IgD-negative memory B cell (primary cell): ENCODE measurements around the gene SCRN1. TPM values are rescaled to one million over a fixed set of nuclear protein-coding genes. Genes with fewer than 3 reads are reported as not detected.

Experiments used
- H3K27ac Mint-ChIP-seq, 3 donors: one replicate each; pipeline ENCODE4 v1.8.0; 2020 to 2022; ENCODE audit warnings: mild to moderate bottlenecking in 3 of 3, mixed read lengths in 3 of 3, moderate library complexity in 1 of 3
- H3K27me3 Mint-ChIP-seq: one replicate; pipeline ENCODE4 v1.8.0; 2021; ENCODE audit warnings: mixed read lengths
- H3K36me3 Mint-ChIP-seq: one replicate; pipeline ENCODE4 v1.8.0; 2020; ENCODE audit warnings: mild to moderate bottlenecking, mixed read lengths
- H3K4me1 Mint-ChIP-seq, 3 donors: one replicate each; pipeline ENCODE4 v1.8.0; 2020 to 2022; ENCODE audit warnings: mixed read lengths in 3 of 3, mild to moderate bottlenecking in 1 of 3
- H3K4me3 Mint-ChIP-seq, 4 donors: one replicate each; pipeline ENCODE4 v1.8.0; 2020 to 2022; ENCODE audit warnings: mild to moderate bottlenecking in 4 of 4, mixed read lengths in 4 of 4, moderate library complexity in 3 of 4
- H3K9me3 Mint-ChIP-seq, 3 donors: one replicate each; pipeline ENCODE4 v1.8.0; 2020 to 2021; ENCODE audit warnings: mixed read lengths in 3 of 3, mild to moderate bottlenecking in 1 of 3
- polyA plus RNA-seq: library from polyadenylated mRNA; unstranded; fragments of 300-500 nt; fragmentation: Illumina TruSeq; gene quantifications from one replicate; pipeline ENCODE4 v1.2.3, GENCODE V29; 2021

Gene SCRN1
- polyA plus RNA-seq, 1 donor from 2014 or later: 55.5 TPM

- peak overlapping the region; percentile 86 to 94 (median 92) for H3K27ac Mint-ChIP-seq
- H3K27me3 Mint-ChIP-seq: no peaks in the 10 kb centered on the region
- peaks cover 21 to 34% (median 33%) of the 10 kb centered on the region in 3 donors for H3K4me1 Mint-ChIP-seq
- H3K36me3 Mint-ChIP-seq: no peaks in the 10 kb centered on the region
- peaks cover 0 to 4% (median 0%) of the 10 kb centered on the region in 3 donors for H3K9me3 Mint-ChIP-seq
- peak overlapping the region; percentile 84 to 99 (median 94) for H3K4me3 Mint-ChIP-seq
Measured at GRCh38 chr7:29988424-29989256, 961 bp downstream of the SCRN1 start.

- peaks cover 0 to 4% (median 0%) of the 10 kb centered on the region in 3 donors for H3K9me3 Mint-ChIP-seq
- H3K36me3 Mint-ChIP-seq: no peaks in the 10 kb centered on the region
- H3K27me3 Mint-ChIP-seq: no peaks in the 10 kb centered on the region
- peak overlapping the region; percentile 84 to 99 (median 94) for H3K4me3 Mint-ChIP-seq
- peak overlapping the region; percentile 86 to 94 (median 92) for H3K27ac Mint-ChIP-seq
- H3K4me1 Mint-ChIP-seq: peaks cover 21 to 36% (median 35%) of the 10 kb centered on the region in 3 donors
Measured at GRCh38 chr7:29987811-29988317, 1.7 kb downstream of the SCRN1 start.

GRCh38 chr7:29987083-29987482, 2.5 kb downstream of the SCRN1 start:
- Mint-ChIP-seq H3K36me3 (no peaks in the 10 kb centered on the region), H3K9me3 (no peaks in the 10 kb centered on the region), H3K27me3 (no peaks in the 10 kb centered on the region), H3K27ac (peak overlapping the region; percentile 86 to 94 (median 92)), H3K4me1 (peaks cover 21 to 37% (median 37%) of the 10 kb centered on the region in 3 donors), H3K4me3 (peak overlapping the region; percentile 84 to 99 (median 94))

- Mint-ChIP-seq H3K36me3 (peaks cover 2% of the 10 kb centered on the region), H3K4me3 (peak overlapping the region in 1 of 4 donors; percentile 34), H3K27ac (no peak overlapping the region), H3K27me3 (no peaks in the 10 kb centered on the region), H3K9me3 (no peaks in the 10 kb centered on the region), H3K4me1 (peaks cover 30 to 47% (median 34%) of the 10 kb centered on the region in 3 donors)
Measured at GRCh38 chr7:29980151-29980550, 9.4 kb downstream of the SCRN1 start.

DNA sequence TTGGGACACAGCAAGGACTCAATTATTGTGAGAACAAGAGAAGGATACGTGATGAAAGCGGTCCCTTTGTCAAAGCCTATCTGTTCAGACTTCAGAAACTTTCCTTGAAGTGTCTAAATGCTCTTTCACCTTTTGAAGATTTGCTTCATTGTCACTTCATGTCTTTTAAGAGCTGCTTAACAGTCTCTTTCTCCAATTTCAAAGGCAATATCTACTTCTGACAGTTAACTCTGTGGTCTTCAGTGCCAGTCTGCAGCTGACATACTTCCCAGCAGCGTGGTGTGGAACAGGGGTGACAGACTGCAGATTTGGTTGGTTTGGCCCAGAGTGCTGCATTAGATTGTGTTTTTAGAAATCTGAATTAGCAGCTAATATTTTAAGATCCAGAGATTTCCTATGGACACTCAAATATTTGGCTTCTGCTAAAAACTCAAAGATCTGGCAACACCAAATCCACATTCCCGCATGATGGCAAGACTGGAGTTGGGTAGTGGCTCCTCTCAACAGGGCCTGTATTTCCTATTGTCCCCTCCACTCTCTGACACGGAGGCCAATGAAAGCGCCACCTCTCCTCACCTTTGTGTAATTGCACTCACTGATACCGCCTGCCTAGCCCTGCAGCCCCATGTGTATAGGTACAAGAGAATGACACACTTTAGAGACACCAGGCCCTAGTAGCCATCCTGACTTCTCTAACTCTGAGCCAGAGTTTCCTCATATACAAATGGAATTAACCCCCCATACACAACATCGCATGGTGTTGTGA, 11.5 kb downstream of the SCRN1 start:
- H3K4me3 Mint-ChIP-seq: no peak overlapping the region
- no peaks in the 10 kb centered on the region for H3K27me3 Mint-ChIP-seq
- no peak overlapping the region for H3K27ac Mint-ChIP-seq
- peaks cover 27 to 47% (median 34%) of the 10 kb centered on the region in 3 donors for H3K4me1 Mint-ChIP-seq
- H3K9me3 Mint-ChIP-seq: no peaks in the 10 kb centered on the region
- H3K36me3 Mint-ChIP-seq: peaks cover 2% of the 10 kb centered on the region

DNA sequence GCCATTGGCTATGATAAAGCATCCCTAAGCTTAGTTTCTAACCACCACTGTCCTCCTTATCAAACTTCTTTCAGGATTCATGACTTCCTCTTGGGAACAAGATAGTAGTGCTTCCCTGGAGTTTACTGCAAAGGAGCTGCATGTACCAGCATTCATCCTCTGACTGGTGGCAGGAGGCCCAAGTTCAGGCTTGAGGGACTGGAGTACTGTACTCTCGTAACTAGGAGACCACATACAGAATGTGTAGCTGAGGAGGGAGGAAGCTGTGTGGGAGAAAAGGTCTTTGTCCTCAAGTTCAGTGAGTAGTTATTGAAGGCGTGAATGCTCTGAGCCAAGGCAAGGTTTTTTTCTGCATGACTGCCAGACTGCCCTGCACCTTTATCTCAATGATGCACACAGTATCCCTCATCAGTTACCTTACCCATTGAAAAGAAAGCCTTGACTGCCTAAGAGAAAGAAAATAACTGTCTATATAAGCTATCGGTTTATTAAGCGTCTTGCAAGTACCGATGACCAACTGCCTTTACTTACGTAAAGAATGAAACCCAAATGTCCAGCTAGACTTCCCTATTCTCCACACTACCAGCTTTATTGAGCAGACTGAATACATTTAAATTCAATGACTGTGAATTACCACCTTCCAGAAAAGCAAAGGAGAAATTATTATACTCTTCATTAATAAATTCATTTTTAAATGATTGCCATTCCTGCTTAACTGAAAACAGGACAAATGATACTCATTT, 12.8 kb downstream of the SCRN1 start:
- H3K4me3 Mint-ChIP-seq: no peak overlapping the region
- peaks cover 2% of the 10 kb centered on the region for H3K36me3 Mint-ChIP-seq
- H3K27ac Mint-ChIP-seq: no peak overlapping the region
- H3K27me3 Mint-ChIP-seq: no peaks in the 10 kb centered on the region
- H3K9me3 Mint-ChIP-seq: no peaks in the 10 kb centered on the region
- peaks cover 23 to 44% (median 34%) of the 10 kb centered on the region in 3 donors for H3K4me1 Mint-ChIP-seq

- Mint-ChIP-seq H3K36me3 (peaks cover under 1% of the 10 kb centered on the region), H3K27me3 (no peaks in the 10 kb centered on the region), H3K9me3 (no peaks in the 10 kb centered on the region), H3K4me3 (no peak overlapping the region), H3K27ac (no peak overlapping the region), H3K4me1 (peaks cover 20 to 42% (median 32%) of the 10 kb centered on the region in 3 donors)
Measured at GRCh38 chr7:29976266-29976665, 13.3 kb downstream of the SCRN1 start.

- Mint-ChIP-seq H3K27me3 (no peaks in the 10 kb centered on the region), H3K27ac (no peak overlapping the region), H3K4me1 (peaks cover 19 to 45% (median 29%) of the 10 kb centered on the region in 3 donors), H3K4me3 (no peak overlapping the region), H3K36me3 (no peaks in the 10 kb centered on the region), H3K9me3 (no peaks in the 10 kb centered on the region)
Measured at GRCh38 chr7:29975561-29975960, 14.0 kb downstream of the SCRN1 start.

GRCh38 chr7:29974286-29974685, 15.3 kb downstream of the SCRN1 start:
- H3K36me3 Mint-ChIP-seq: no peaks in the 10 kb centered on the region

GRCh38 chr7:29972315-29972669, 17.3 kb downstream of the SCRN1 start:
- no peaks in the 10 kb centered on the region for H3K9me3 Mint-ChIP-seq
- H3K4me3 Mint-ChIP-seq: no peak overlapping the region
- no peak overlapping the region for H3K27ac Mint-ChIP-seq
- H3K27me3 Mint-ChIP-seq: no peaks in the 10 kb centered on the region
- peaks cover 2% of the 10 kb centered on the region for H3K36me3 Mint-ChIP-seq
- peaks cover 16 to 53% (median 24%) of the 10 kb centered on the region in 3 donors for H3K4me1 Mint-ChIP-seq

More at GRCh38 chr7:29974286-29974685, 15.3 kb downstream of the SCRN1 start:
- Mint-ChIP-seq H3K27me3 (no peaks in the 10 kb centered on the region), H3K27ac (no peak overlapping the region), H3K9me3 (no peaks in the 10 kb centered on the region), H3K4me1 (peaks cover 17 to 53% (median 20%) of the 10 kb centered on the region in 3 donors), H3K4me3 (no peak overlapping the region)

DNA sequence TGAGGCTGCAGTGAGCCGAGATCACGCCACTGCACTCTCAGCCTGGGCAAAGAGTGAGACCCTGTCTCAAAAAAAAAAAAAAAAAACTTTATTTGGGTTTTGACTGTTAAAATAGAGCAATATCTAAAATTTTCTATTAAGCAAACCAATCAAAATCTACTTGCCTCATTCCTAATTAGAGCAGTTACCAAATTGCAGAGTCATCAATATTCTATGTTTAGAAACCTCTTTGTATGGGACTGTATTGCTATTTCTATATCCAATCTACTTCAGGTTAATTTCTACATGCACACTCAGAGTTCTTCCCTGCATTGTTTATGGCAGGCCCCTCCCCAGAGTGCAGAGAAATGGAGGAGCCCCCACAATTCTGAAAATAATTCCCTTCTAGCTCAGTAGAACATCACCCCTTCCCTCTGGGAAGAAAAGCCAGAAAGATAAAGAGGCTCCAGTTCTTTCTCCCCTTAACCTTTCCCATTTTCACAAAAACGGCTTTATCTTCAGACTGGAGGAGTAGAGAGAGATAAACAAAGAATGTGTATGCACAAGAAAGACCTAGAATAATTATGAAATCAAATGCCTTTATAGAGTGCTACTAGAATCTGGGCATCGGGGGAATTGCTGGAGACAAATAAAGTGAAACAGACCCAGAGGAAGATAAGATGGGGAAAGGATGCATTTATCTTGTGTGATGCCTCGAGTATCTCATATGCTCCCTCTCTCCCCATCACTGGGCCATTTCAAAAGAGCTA, 17.9 kb downstream of the SCRN1 start:
- Mint-ChIP-seq H3K27ac (no peak overlapping the region), H3K9me3 (no peaks in the 10 kb centered on the region), H3K4me1 (peaks cover 17 to 49% (median 20%) of the 10 kb centered on the region in 3 donors), H3K27me3 (no peaks in the 10 kb centered on the region), H3K36me3 (peaks cover 2% of the 10 kb centered on the region), H3K4me3 (no peak overlapping the region)

DNA sequence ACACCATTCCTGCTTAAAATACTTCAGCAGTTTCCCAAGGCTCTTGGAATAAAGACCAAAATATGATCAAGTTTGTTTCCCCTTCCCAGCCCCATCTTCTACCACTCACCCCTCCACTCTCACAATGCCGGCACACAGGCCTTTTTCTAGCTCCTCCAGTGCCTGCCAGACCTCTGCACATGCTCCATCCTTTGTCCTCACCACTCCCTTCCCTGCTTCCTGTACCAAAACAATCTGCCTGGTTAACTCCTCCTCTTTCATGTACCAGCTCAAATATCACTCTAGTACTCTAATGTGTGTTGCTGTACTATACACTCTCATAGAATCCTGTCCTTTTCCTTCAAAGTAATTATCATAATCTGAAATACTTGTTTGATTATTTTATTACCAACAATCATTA, 19.4 kb downstream of the SCRN1 start:
- peaks cover 2% of the 10 kb centered on the region for H3K36me3 Mint-ChIP-seq
- no peak overlapping the region for H3K27ac Mint-ChIP-seq
- H3K27me3 Mint-ChIP-seq: no peaks in the 10 kb centered on the region
- H3K4me1 Mint-ChIP-seq: peaks cover 11 to 36% (median 16%) of the 10 kb centered on the region in 3 donors
- H3K9me3 Mint-ChIP-seq: no peaks in the 10 kb centered on the region
- peak overlapping the region in 1 of 4 donors; percentile 36 for H3K4me3 Mint-ChIP-seq

DNA sequence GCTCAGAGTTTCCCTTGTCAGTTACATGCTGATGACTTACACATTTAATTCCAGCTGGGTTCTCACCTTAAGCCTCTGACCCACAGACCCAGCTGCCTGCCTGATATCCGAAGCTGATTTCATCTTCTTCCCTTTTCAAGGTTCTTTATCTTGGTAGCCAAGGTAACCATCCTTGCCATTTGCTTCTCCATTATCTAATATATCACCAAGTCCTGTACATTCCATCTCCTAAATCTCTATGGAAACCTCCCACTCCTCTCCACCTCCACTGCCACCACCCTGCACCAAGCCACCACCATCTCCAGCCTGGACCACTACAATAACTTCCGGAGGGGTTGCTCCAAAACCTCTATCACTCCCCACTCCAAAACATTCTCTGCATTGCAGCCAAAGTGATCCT, 19.9 kb downstream of the SCRN1 start:
- peak overlapping the region in 1 of 4 donors; percentile 36 for H3K4me3 Mint-ChIP-seq
- H3K9me3 Mint-ChIP-seq: no peaks in the 10 kb centered on the region
- no peak overlapping the region for H3K27ac Mint-ChIP-seq
- H3K27me3 Mint-ChIP-seq: no peaks in the 10 kb centered on the region
- peaks cover 11 to 36% (median 16%) of the 10 kb centered on the region in 3 donors for H3K4me1 Mint-ChIP-seq
- H3K36me3 Mint-ChIP-seq: peaks cover 2% of the 10 kb centered on the region
